Activated T-cell treated with anti-CD3 and anti-CD28 coated beads, Interleukin-2, amount 50 U/mL, for 24 hours (primary cell): ENCODE data around the gene COPG2.
"Not testable (repeated sequence)": the region's sequence is repeated elsewhere in the genome, so short reads cannot be mapped to it uniquely, and the experiment has no call there.

ENCODE experiments used
- DNase-seq: peaks from one replicate; pipeline ENCODE4 v3.0.0-alpha.2; 2020
- H3K27ac Mint-ChIP-seq: 2 replicates; pipeline ENCODE4 v1.8.0; 2020; ENCODE audit warnings: mild to moderate bottlenecking, mixed read lengths
- H3K27me3 Mint-ChIP-seq: 2 replicates; pipeline ENCODE4 v1.8.0; 2020; ENCODE audit warnings: mixed read lengths
- H3K36me3 Mint-ChIP-seq: 2 replicates; pipeline ENCODE4 v1.8.0; 2020; ENCODE audit warnings: low read depth, mixed read lengths
- H3K4me1 Mint-ChIP-seq: 2 replicates; pipeline ENCODE4 v1.8.0; 2020; ENCODE audit warnings: low read depth, mixed read lengths
- H3K4me3 Mint-ChIP-seq: 2 replicates; pipeline ENCODE4 v1.8.0; 2020; ENCODE audit warnings: mild to moderate bottlenecking, moderate library complexity, mixed read lengths
- H3K9me3 Mint-ChIP-seq: 2 replicates; pipeline ENCODE4 v1.8.0; 2020; ENCODE audit warnings: mixed read lengths

COPG2 gene

GRCh38 chr7:130560972-130561371 lies 107.6 kb downstream of the COPG2 start:
- DNase-seq = no peak
- Mint-ChIP-seq H3K9me3 (peaks cover 6% of the 10 kb centered on the region), H3K4me3 (no peak overlapping the region), H3K4me1 (peaks cover 3% of the 10 kb centered on the region), H3K36me3 (peaks cover 26% of the 10 kb centered on the region), H3K27ac (no peak overlapping the region), H3K27me3 (no peaks in the 10 kb centered on the region)

DNA sequence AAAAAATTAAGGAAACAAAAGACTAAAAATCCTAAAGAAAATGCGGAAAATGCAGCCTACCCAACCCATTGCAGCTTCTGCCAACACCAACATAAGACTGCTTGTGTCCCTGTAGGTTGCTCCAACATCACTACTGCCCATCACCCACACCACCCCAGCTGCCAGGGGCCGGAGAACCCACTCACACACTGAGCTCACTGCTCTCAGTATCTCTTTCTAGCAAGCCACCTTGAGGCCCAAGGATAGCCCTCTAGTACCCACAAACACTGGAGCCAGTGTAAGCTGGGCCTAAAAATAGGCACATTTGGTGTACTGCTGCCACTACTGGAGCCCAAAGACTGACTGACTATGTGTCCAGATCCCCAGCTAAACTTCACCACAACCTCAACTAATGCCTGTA lies 109.4 kb downstream of the COPG2 start:
- Mint-ChIP-seq H3K9me3 (no peaks in the 10 kb centered on the region), H3K4me1 (peaks cover 3% of the 10 kb centered on the region), H3K27me3 (no peaks in the 10 kb centered on the region), H3K36me3 (peaks cover 26% of the 10 kb centered on the region), H3K4me3 (no peak overlapping the region), H3K27ac (no peak overlapping the region)
- no peak for DNase-seq

DNA sequence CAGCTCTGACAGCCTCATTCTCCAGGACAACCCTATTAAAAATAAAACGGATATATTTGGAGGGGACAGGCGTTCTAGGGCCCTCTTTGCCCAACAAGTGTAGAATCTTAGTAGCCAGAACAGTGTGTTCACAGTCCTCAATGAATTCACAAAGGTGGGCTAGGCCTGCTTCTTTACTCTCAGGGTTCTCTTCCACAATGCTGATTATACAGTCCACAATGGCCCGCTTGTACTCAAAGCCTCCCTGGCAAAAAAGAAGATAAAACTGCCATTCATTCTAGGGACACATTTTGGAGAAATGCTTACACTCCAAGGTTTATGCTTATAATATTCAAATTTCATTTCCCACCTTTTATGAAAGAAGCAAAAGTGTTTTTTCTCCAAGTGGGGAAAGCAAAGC lies 114.1 kb downstream of the COPG2 start:
- no peaks in the 10 kb centered on the region for H3K4me1 Mint-ChIP-seq
- H3K4me3 Mint-ChIP-seq = no peak overlapping the region
- no peaks in the 10 kb centered on the region for H3K27me3 Mint-ChIP-seq
- no peak overlapping the region for H3K27ac Mint-ChIP-seq
- peaks cover 35% of the 10 kb centered on the region for H3K36me3 Mint-ChIP-seq
- H3K9me3 Mint-ChIP-seq = no peaks in the 10 kb centered on the region
- no peak for DNase-seq

GRCh38 chr7:130553398-130554029 lies 115.0 kb downstream of the COPG2 start:
- no peak for DNase-seq
- Mint-ChIP-seq H3K36me3 (peaks cover 41% of the 10 kb centered on the region), H3K9me3 (no peaks in the 10 kb centered on the region), H3K4me3 (no peak overlapping the region), H3K27me3 (no peaks in the 10 kb centered on the region), H3K4me1 (no peaks in the 10 kb centered on the region), H3K27ac (no peak overlapping the region)

DNA sequence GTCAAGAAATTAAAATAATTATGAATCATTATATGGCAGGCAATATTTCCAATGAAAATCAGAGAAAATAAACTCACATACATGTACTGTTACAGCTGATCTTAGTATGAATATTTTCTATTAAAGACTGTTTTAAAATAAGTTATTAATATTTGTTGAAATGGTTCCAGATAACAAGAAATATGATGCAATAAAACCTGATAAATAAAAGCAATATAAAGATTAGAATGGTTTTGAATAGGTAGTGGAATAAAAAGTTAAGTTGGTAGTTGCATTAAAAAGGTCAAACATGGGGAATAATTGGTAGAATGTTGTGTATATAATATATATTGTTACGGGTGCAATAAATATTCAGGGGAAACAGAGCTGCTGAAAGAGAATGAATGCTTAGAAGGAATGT lies 124.2 kb downstream of the COPG2 start:
- DNase-seq = no peak
- Mint-ChIP-seq H3K4me1 (peaks cover 4% of the 10 kb centered on the region), H3K27ac (no peak overlapping the region), H3K9me3 (no peaks in the 10 kb centered on the region), H3K27me3 (no peaks in the 10 kb centered on the region), H3K4me3 (no peak overlapping the region), H3K36me3 (peaks cover 24% of the 10 kb centered on the region)

DNA sequence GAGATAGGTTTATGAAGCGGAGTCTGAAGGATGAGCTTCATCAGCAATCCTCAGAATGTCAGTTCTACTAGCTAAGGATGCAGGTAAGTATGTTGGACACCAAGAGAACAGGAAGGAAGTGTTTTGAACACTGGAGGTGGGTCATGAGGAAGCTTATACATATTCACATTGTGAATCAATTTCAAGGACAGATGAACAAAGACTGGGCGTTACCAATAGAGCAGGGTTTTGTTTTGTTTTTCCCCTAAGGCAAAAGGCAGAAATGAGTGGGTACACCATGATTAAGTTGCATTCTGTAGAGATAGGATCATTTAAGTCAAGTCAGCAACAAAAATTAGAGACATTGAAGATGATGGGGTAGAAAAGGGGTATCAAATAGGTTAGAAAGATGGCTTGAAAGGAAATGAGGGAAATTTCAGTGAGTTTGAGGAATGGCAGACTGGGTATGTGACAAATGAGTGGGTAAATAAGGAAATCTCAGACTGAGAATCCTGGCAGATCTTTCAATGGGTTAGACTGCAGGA lies 125.0 kb downstream of the COPG2 start:
- peaks cover 19% of the 10 kb centered on the region for H3K36me3 Mint-ChIP-seq
- H3K9me3 Mint-ChIP-seq = no peaks in the 10 kb centered on the region
- no peaks in the 10 kb centered on the region for H3K27me3 Mint-ChIP-seq
- DNase-seq = no peak
- H3K4me1 Mint-ChIP-seq = peaks cover 4% of the 10 kb centered on the region
- H3K4me3 Mint-ChIP-seq = no peak overlapping the region
- H3K27ac Mint-ChIP-seq = no peak overlapping the region

DNA sequence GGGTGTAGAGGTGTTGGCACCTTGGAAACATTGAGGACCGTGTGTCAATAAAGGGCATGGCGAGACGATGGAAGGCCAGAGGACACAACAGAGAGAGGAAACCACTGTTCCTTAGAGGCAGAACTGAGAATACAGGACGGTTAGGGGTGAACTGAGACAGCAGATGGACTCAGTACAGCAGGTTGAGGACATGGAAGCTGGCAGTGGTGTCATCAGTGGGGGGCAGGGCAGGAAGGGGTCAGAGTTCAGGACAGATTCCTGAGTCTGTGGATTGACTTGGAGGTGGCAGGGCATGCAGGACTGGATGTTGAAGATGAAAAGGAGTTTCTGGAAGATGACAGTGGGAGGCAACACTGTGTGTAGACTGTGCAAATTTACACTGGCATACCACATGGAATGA lies 126.3 kb downstream of the COPG2 start:
- H3K27ac Mint-ChIP-seq, H3K4me3 Mint-ChIP-seq, H3K4me1 Mint-ChIP-seq, H3K36me3 Mint-ChIP-seq, DNase-seq, H3K27me3 Mint-ChIP-seq, H3K9me3 Mint-ChIP-seq: not testable (repeated sequence)

DNA sequence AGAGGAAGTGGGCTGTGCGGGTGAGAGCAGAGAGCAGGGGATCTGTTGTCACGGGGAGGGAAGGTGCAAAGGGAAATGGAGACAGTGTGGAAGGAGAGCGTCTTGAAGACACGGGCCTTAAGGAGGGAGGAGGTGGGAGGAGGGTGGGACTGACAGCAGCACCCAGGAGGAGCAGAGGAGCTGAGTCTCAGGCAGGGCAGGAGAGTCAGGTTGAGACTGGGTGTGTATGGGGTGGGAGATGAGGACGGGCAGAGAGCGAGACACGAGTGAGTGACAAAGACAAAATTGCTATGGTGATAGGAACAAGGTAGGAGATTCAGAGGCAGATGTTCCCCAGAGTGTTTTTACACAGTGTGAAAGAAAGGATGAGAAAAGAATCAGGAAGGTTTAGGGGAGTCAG lies 127.3 kb downstream of the COPG2 start:
- H3K9me3 Mint-ChIP-seq, H3K27ac Mint-ChIP-seq, H3K4me1 Mint-ChIP-seq, H3K36me3 Mint-ChIP-seq, H3K27me3 Mint-ChIP-seq, DNase-seq, H3K4me3 Mint-ChIP-seq: not testable (repeated sequence)

- H3K36me3 Mint-ChIP-seq, H3K4me1 Mint-ChIP-seq, H3K4me3 Mint-ChIP-seq, H3K9me3 Mint-ChIP-seq, H3K27ac Mint-ChIP-seq, H3K27me3 Mint-ChIP-seq, DNase-seq: not testable (repeated sequence)
Measured at GRCh38 chr7:130537894-130538293, 130.7 kb downstream of the COPG2 start.

DNA sequence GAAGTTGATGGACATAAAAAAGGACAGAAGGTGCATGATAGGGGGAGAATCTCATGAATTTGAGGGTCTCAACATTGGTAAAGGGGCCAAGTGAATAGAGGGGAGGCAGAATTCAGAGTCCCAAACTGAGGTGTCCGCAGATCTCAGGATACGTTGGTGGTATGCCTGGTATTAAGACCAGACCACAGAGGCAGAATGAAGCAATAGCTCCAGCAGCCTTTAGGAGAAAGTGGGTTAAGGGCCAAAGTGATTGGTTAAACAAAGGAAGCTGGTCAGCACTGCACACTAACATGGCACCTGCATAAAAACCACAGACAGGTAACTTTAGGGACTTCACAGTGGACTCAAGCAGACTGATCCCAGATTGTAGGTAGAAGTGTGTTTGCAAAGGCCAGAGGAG lies 139.1 kb downstream of the COPG2 start:
- no peak overlapping the region for H3K4me3 Mint-ChIP-seq
- H3K27ac Mint-ChIP-seq = no peak overlapping the region
- H3K9me3 Mint-ChIP-seq = no peaks in the 10 kb centered on the region
- H3K4me1 Mint-ChIP-seq = no peaks in the 10 kb centered on the region
- H3K36me3 Mint-ChIP-seq = peaks cover 7% of the 10 kb centered on the region
- no peak for DNase-seq
- no peaks in the 10 kb centered on the region for H3K27me3 Mint-ChIP-seq

DNA sequence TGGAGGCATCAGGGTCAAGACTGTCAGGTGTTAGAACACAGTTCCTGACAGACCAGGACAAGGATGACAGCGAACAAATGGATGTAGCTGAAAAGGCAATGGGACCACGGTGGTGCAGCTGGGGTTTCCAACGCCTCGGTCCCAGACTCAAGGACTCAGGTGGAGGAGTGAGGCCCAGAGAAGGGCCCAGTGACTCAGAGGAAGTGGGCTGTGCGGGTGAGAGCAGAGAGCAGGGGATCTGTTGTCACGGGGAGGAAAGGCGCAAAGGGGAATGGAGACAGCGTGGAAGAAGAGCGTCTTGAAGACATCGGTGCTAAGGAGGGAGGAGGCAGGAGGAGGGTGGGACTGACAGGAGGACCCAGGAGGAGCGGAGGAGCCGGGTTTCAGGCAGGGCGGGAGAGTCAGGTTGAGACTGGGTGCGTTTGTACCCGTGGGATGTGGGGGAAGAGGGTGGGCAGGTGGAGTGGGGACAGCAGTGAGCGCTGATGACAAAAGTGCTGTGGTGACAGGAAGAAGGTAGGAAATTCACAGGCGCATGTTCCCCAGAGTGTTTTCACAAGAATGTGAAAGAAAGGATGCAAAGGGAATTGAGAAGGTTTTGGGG lies 140.7 kb downstream of the COPG2 start:
- not testable (repeated sequence) for H3K27ac Mint-ChIP-seq, H3K27me3 Mint-ChIP-seq, H3K36me3 Mint-ChIP-seq, DNase-seq, H3K9me3 Mint-ChIP-seq, H3K4me3 Mint-ChIP-seq, H3K4me1 Mint-ChIP-seq

- H3K9me3 Mint-ChIP-seq = no peaks in the 10 kb centered on the region
- no peaks in the 10 kb centered on the region for H3K4me1 Mint-ChIP-seq
- no peak for DNase-seq
- H3K4me3 Mint-ChIP-seq = no peak overlapping the region
- no peak overlapping the region for H3K27ac Mint-ChIP-seq
- H3K27me3 Mint-ChIP-seq = no peaks in the 10 kb centered on the region
- peaks cover 5% of the 10 kb centered on the region for H3K36me3 Mint-ChIP-seq
Measured at GRCh38 chr7:130524628-130525027, 143.9 kb downstream of the COPG2 start.

- not testable (repeated sequence) for H3K9me3 Mint-ChIP-seq, H3K4me3 Mint-ChIP-seq, H3K36me3 Mint-ChIP-seq, H3K4me1 Mint-ChIP-seq, DNase-seq, H3K27me3 Mint-ChIP-seq, H3K27ac Mint-ChIP-seq
Measured at GRCh38 chr7:130523519-130524125, 144.9 kb downstream of the COPG2 start.

- Mint-ChIP-seq H3K4me3 (no peak overlapping the region), H3K27ac (no peak overlapping the region), H3K9me3 (no peaks in the 10 kb centered on the region), H3K36me3 (no peaks in the 10 kb centered on the region), H3K27me3 (no peaks in the 10 kb centered on the region), H3K4me1 (no peaks in the 10 kb centered on the region)
- no peak for DNase-seq
Measured at GRCh38 chr7:130521258-130521951, 147.1 kb downstream of the COPG2 start.
